ENCODE results near the gene MYO9A.
"Not testable (repeated sequence)": the region's sequence is repeated elsewhere in the genome, so short reads cannot be mapped to it uniquely, and the experiment has no call there.

The MYO9A gene

GRCh38 chr15:72140088-72140487 is 22.1 kb upstream of the MYO9A start:
- no peak for DNase-seq (ENCODE audit: low read depth)

GRCh38 chr15:72139667-72140066 is 21.7 kb upstream of the MYO9A start:
- no peak for DNase-seq (ENCODE audit: low read depth)

GRCh38 chr15:72136170-72137051 is 18.5 kb upstream of the MYO9A start:
- no peak for DNase-seq (ENCODE audit: low read depth)

GRCh38 chr15:72135719-72136118 is 17.8 kb upstream of the MYO9A start:
- no peak for DNase-seq (ENCODE audit: low read depth)

GRCh38 chr15:72133211-72133610 is 15.3 kb upstream of the MYO9A start:
- DNase-seq (ENCODE audit: low read depth), result no peak

GRCh38 chr15:72131922-72132321 is 14.0 kb upstream of the MYO9A start:
- DNase-seq (ENCODE audit: low read depth), result no peak

GRCh38 chr15:72130272-72130671 is 12.3 kb upstream of the MYO9A start:
- no peak for DNase-seq (ENCODE audit: low read depth)

GRCh38 chr15:72128359-72128758 is 10.4 kb upstream of the MYO9A start:
- no peak for DNase-seq (ENCODE audit: low read depth)

- no peak for DNase-seq (ENCODE audit: low read depth)
Observed at GRCh38 chr15:72127724-72128322, 9.9 kb upstream of the MYO9A start.

- no peak for DNase-seq (ENCODE audit: low read depth)
Observed at GRCh38 chr15:72124218-72124617, 6.3 kb upstream of the MYO9A start.

GRCh38 chr15:72117486-72118016 is 399 bp downstream of the MYO9A start:
- peak; percentile 57 for DNase-seq (ENCODE audit: low read depth)

GRCh38 chr15:72116731-72117485 is 1.0 kb downstream of the MYO9A start:
- peak; percentile 9 for DNase-seq (ENCODE audit: low read depth)

GRCh38 chr15:72113347-72114031 is 4.5 kb downstream of the MYO9A start:
- no peak for DNase-seq (ENCODE audit: low read depth)

GRCh38 chr15:72112805-72113204 is 5.1 kb downstream of the MYO9A start:
- no peak for DNase-seq (ENCODE audit: low read depth)

- no peak for DNase-seq (ENCODE audit: low read depth)
Observed at GRCh38 chr15:72112116-72112515, 5.8 kb downstream of the MYO9A start.

GRCh38 chr15:72110355-72110754 is 7.6 kb downstream of the MYO9A start:
- DNase-seq (ENCODE audit: low read depth), result no peak

GRCh38 chr15:72106068-72106467 is 11.9 kb downstream of the MYO9A start:
- no peak for DNase-seq (ENCODE audit: low read depth)

- DNase-seq (ENCODE audit: low read depth), result no peak
Observed at GRCh38 chr15:72105111-72105510, 12.8 kb downstream of the MYO9A start.

GRCh38 chr15:72100551-72100950 is 17.4 kb downstream of the MYO9A start:
- not testable (repeated sequence) for DNase-seq (ENCODE audit: low read depth)

- no peak for DNase-seq (ENCODE audit: low read depth)
Observed at GRCh38 chr15:72099155-72099554, 18.8 kb downstream of the MYO9A start.

- no peak for DNase-seq (ENCODE audit: low read depth)
Observed at GRCh38 chr15:72098040-72098439, 19.9 kb downstream of the MYO9A start.

- DNase-seq (ENCODE audit: low read depth), result no peak
Observed at GRCh38 chr15:72096796-72097195, 21.2 kb downstream of the MYO9A start.
